MM.1S (cell line): ENCODE measurements around the gene KRTAP5-3.
"Not testable (repeated sequence)": the region's sequence is repeated elsewhere in the genome, so short reads cannot be mapped to it uniquely, and the experiment has no call there.

Experiments used
- DNase-seq: peaks from one replicate; pipeline ENCODE4 v3.0.0-alpha.2; 2015
- H2AFZ ChIP-seq: fragments of 300-600 bp; sonication (generic); 2 replicates; pipeline ENCODE4 v1.6.0; 2016; ENCODE audit warnings: antibody characterized with exemption, low read length
- H3F3A ChIP-seq: fragments of 300-600 bp; sonication (generic); 2 replicates; pipeline ENCODE4 v1.6.1; 2016; ENCODE audit warnings: mild to moderate bottlenecking, antibody characterized with exemption, low read length, moderate library complexity, mixed read lengths; ENCODE audit not compliant: insufficient read depth
- H3K27ac ChIP-seq: fragments of 300-600 bp; sonication (generic); 2 replicates; pipeline ENCODE4 v1.5.1; 2016; ENCODE audit warnings: mild to moderate bottlenecking, low read length
- H3K27me3 ChIP-seq: fragments of 300-600 bp; sonication (generic); replicated peaks from 2 replicates; pipeline ENCODE4 v1.6.0; 2016; ENCODE audit warnings: low read length; ENCODE audit not compliant: insufficient read depth
- H3K36me3 ChIP-seq: fragments of 300-600 bp; sonication (generic); replicated peaks from 2 replicates; pipeline ENCODE4 v1.6.1; 2016; ENCODE audit warnings: mild to moderate bottlenecking, low read length, mixed read lengths; ENCODE audit not compliant: insufficient read depth
- H3K4me1 ChIP-seq: fragments of 300-600 bp; sonication (generic); 2 replicates; pipeline ENCODE4 v1.6.1; 2016; ENCODE audit warnings: low read length, mixed read lengths
- H3K4me2 ChIP-seq: fragments of 300-600 bp; sonication (generic); 2 replicates; pipeline ENCODE4 v1.6.0; 2016; ENCODE audit warnings: low read depth, low read length
- H3K4me3 ChIP-seq: fragments of 300-600 bp; sonication (generic); 2 replicates; pipeline ENCODE4 v1.5.1; 2016; ENCODE audit warnings: low read length, mixed read lengths
- H3K79me2 ChIP-seq: fragments of 300-600 bp; sonication (generic); 2 replicates; pipeline ENCODE4 v1.6.1; 2016; ENCODE audit warnings: mixed run types, low read length, mixed read lengths
- H3K9ac ChIP-seq: fragments of 300-600 bp; sonication (generic); 2 replicates; pipeline ENCODE4 v1.6.1; 2016; ENCODE audit warnings: low read length, mixed read lengths
- H3K9me2 ChIP-seq: fragments of 300-600 bp; sonication (generic); replicated peaks from 2 replicates; pipeline ENCODE4 v1.6.1; 2016; ENCODE audit warnings: mild to moderate bottlenecking, low read length, mixed read lengths; ENCODE audit not compliant: insufficient read depth
- H3K9me3 ChIP-seq: fragments of 300-600 bp; sonication (generic); replicated peaks from 2 replicates; pipeline ENCODE4 v1.6.1; 2016; ENCODE audit warnings: mild to moderate bottlenecking, low read length, mixed read lengths; ENCODE audit not compliant: insufficient read depth
- H4K20me1 ChIP-seq: fragments of 300-600 bp; sonication (generic); 2 replicates; pipeline ENCODE4 v1.6.1; 2016; ENCODE audit warnings: mild to moderate bottlenecking, low read length, moderate library complexity, mixed read lengths; ENCODE audit not compliant: insufficient read depth
- EZH2 ChIP-seq: fragments of 300-600 bp; sonication (generic); optimal IDR thresholded peaks from 2 replicates; pipeline ENCODE3; 2017; ENCODE audit warnings: low read depth, mild to moderate bottlenecking, antibody characterized with exemption, low read length, mixed read lengths
- EZH2phosphoT487 ChIP-seq: fragments of 300-600 bp; sonication (generic); IDR thresholded peaks from 2 replicates; pipeline ENCODE4 v1.6.1; 2018; ENCODE audit warnings: antibody characterized with exemption, low read length
- TF ChIP-seq, protein P1 (sequence below): fragments of 300-600 bp; sonication (generic); IDR thresholded peaks from 2 replicates; pipeline ENCODE4 v1.5.1; 2016; ENCODE audit warnings: antibody characterized with exemption, low read length, mixed read lengths

Gene KRTAP5-3

GRCh38 chr11:1597331-1597993, 10.8 kb downstream of the KRTAP5-3 start:
- no peaks in the 10 kb centered on the region for H3K79me2 ChIP-seq
- peaks cover 98% of the 10 kb centered on the region for H3K27me3 ChIP-seq
- H3K36me3 ChIP-seq = no peaks in the 10 kb centered on the region
- H3F3A ChIP-seq = no peaks in the 10 kb centered on the region
- H3K9me3 ChIP-seq = no peaks in the 10 kb centered on the region
- TF ChIP-seq EZH2phosphoT487 (no peak), EZH2 (no peak)
- TF ChIP-seq, protein P1, sequence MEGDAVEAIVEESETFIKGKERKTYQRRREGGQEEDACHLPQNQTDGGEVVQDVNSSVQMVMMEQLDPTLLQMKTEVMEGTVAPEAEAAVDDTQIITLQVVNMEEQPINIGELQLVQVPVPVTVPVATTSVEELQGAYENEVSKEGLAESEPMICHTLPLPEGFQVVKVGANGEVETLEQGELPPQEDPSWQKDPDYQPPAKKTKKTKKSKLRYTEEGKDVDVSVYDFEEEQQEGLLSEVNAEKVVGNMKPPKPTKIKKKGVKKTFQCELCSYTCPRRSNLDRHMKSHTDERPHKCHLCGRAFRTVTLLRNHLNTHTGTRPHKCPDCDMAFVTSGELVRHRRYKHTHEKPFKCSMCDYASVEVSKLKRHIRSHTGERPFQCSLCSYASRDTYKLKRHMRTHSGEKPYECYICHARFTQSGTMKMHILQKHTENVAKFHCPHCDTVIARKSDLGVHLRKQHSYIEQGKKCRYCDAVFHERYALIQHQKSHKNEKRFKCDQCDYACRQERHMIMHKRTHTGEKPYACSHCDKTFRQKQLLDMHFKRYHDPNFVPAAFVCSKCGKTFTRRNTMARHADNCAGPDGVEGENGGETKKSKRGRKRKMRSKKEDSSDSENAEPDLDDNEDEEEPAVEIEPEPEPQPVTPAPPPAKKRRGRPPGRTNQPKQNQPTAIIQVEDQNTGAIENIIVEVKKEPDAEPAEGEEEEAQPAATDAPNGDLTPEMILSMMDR = no peak
- H4K20me1 ChIP-seq = no peaks in the 10 kb centered on the region; the same call in 1 of the 2 replicates
- H3K4me2 ChIP-seq = no peak overlapping the region
- DNase-seq = no peak
- H3K9ac ChIP-seq = no peak overlapping the region
- H3K27ac ChIP-seq = no peak overlapping the region
- no peak overlapping the region for H3K4me3 ChIP-seq
- H3K4me1 ChIP-seq = no peaks in the 10 kb centered on the region
- H3K9me2 ChIP-seq = no peaks in the 10 kb centered on the region
- no peak overlapping the region for H2AFZ ChIP-seq

- H3K4me3 ChIP-seq, H4K20me1 ChIP-seq, H3K79me2 ChIP-seq, H3F3A ChIP-seq, H3K9ac ChIP-seq, H3K36me3 ChIP-seq, DNase-seq, H2AFZ ChIP-seq, H3K9me2 ChIP-seq, H3K4me2 ChIP-seq, H3K4me1 ChIP-seq, H3K9me3 ChIP-seq, H3K27ac ChIP-seq: not testable (repeated sequence)
- peaks cover 98% of the 10 kb centered on the region for H3K27me3 ChIP-seq
These were observed 11.6 kb downstream of the KRTAP5-3 start for GRCh38 chr11:1596576-1597121.

DNA sequence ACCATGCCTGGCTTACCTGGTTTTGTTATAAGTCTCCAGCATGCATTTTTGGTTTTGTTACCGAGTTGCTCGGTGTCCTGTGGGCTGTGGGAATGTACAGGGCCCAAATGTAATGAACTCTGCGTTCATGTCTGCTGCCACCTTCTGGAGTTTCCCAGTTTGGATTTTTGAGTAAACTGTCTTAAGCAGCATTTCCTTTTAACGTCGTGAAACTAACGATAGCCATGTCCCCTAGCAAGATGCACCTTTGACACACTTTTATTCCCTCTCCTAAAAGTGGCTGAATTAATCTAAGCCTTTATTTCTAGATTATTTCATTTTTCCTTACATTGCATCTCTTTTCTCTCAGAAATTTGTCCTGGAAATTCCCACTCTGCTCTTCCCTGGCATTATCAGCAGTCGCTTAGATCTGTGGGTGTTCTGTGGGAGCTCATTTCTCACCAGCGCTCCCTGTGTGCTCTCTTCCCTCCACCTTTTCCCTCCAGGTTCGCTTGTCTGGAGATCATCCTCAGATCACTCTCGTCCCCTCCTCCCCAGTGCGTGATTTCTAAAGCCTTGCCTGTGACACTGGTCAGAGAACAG, 12.2 kb downstream of the KRTAP5-3 start:
- not testable (repeated sequence) for H3F3A ChIP-seq, H4K20me1 ChIP-seq, H3K27ac ChIP-seq, DNase-seq, H3K4me2 ChIP-seq, H3K9me2 ChIP-seq, H3K9me3 ChIP-seq, H3K36me3 ChIP-seq, H3K9ac ChIP-seq, H3K79me2 ChIP-seq, H3K4me3 ChIP-seq, H3K4me1 ChIP-seq, H2AFZ ChIP-seq
- peaks cover 98% of the 10 kb centered on the region for H3K27me3 ChIP-seq

- H3K9ac ChIP-seq = no peak overlapping the region
- no peak for DNase-seq
- no peaks in the 10 kb centered on the region for H3K4me1 ChIP-seq
- no peaks in the 10 kb centered on the region for H3F3A ChIP-seq
- peaks cover 98% of the 10 kb centered on the region for H3K27me3 ChIP-seq
- no peaks in the 10 kb centered on the region for H4K20me1 ChIP-seq
- no peaks in the 10 kb centered on the region for H3K79me2 ChIP-seq
- TF ChIP-seq EZH2phosphoT487 = no peak
- TF ChIP-seq, protein P1 = no peak
- no peak for TF ChIP-seq EZH2
- H3K4me3 ChIP-seq = no peak overlapping the region
- no peak overlapping the region for H3K27ac ChIP-seq
- no peaks in the 10 kb centered on the region for H3K9me3 ChIP-seq
- H3K36me3 ChIP-seq = no peaks in the 10 kb centered on the region
- H2AFZ ChIP-seq = no peak overlapping the region
- no peaks in the 10 kb centered on the region for H3K9me2 ChIP-seq
- H3K4me2 ChIP-seq = no peak overlapping the region
These were observed 15.6 kb downstream of the KRTAP5-3 start for GRCh38 chr11:1592628-1593027.
